Measurements from ENCODE around the gene NARS2.

NARS2 gene

GRCh38 chr11:78427615-78428265, 146.9 kb downstream of the NARS2 start:
- no peak overlapping the region for H3K4me3 ChIP-seq (replicated peaks in 1 of 2; ENCODE audit: low read depth in 2 of 2, low read length in 2 of 2)
- DNase-seq (ENCODE audit: low read depth in 2 of 2): no peak

DNA sequence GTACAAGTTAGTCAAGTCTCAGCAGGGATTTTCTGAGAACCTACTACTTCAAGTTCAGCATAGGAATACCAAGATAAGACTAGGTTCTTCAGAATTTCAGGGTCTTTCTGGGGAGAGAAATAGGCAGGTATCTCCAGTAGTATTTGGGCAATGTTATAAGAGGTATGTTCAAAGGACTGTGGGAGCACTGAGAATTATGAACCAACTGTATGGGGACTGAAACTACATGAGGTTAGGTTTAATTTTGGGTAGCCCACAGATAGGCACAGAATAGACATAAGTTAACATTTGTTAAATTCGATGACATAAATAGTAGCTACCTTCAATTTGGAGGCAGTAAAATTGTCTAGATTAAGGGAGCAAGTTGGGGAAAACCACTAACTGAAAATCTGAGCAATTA, 147.8 kb downstream of the NARS2 start:
- no peak for DNase-seq (ENCODE audit: low read depth in 2 of 2)
- H3K4me3 ChIP-seq (replicated peaks in 1 of 2; ENCODE audit: low read depth in 2 of 2, low read length in 2 of 2): no peak overlapping the region
- TF ChIP-seq, protein P1, sequence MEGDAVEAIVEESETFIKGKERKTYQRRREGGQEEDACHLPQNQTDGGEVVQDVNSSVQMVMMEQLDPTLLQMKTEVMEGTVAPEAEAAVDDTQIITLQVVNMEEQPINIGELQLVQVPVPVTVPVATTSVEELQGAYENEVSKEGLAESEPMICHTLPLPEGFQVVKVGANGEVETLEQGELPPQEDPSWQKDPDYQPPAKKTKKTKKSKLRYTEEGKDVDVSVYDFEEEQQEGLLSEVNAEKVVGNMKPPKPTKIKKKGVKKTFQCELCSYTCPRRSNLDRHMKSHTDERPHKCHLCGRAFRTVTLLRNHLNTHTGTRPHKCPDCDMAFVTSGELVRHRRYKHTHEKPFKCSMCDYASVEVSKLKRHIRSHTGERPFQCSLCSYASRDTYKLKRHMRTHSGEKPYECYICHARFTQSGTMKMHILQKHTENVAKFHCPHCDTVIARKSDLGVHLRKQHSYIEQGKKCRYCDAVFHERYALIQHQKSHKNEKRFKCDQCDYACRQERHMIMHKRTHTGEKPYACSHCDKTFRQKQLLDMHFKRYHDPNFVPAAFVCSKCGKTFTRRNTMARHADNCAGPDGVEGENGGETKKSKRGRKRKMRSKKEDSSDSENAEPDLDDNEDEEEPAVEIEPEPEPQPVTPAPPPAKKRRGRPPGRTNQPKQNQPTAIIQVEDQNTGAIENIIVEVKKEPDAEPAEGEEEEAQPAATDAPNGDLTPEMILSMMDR (IDR thresholded peaks at IDR 0.05; ENCODE audit: low read depth, low read length): no peak

More at GRCh38 chr11:78427615-78428265, 146.9 kb downstream of the NARS2 start:
- TF ChIP-seq, protein P1 (IDR thresholded peaks at IDR 0.05; ENCODE audit: low read depth, low read length): no peak

DNA sequence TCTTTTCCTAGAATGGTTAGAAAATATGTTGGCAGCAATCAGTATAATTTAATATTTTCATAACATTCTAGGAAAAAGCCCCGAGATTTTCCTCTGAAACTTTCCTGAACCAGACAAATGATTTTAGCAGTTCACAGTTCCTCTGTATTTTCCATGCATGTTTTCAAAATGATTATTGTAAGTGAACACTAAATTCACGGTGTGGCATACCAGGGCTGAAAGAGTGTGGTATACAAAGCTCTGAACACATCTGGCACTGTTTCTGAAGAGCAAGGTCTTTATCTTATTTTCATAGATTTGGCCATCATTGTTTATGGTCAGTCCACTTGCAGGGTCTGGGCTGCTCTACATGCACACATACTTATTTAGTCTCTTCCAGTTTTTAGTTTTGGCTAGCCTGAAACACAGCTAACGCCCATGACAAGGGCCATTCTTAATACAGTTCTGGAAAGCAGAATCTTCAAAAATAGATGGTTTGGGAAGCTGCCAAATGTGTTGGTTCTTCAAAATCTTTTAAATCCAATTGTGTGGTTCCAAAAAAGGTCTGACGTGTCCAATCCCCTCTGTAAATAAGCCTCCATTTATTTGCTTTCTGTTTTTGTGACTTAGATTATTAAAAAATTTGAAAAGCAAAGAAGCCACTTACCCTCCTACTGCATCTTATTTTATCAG, 149.1 kb downstream of the NARS2 start:
- TF ChIP-seq, protein P1 (IDR thresholded peaks at IDR 0.05; ENCODE audit: low read depth, low read length): no peak
- H3K4me3 ChIP-seq (replicated peaks in 1 of 2; ENCODE audit: low read depth in 2 of 2, low read length in 2 of 2): no peak overlapping the region
- no peak for DNase-seq (ENCODE audit: low read depth in 2 of 2)

DNA sequence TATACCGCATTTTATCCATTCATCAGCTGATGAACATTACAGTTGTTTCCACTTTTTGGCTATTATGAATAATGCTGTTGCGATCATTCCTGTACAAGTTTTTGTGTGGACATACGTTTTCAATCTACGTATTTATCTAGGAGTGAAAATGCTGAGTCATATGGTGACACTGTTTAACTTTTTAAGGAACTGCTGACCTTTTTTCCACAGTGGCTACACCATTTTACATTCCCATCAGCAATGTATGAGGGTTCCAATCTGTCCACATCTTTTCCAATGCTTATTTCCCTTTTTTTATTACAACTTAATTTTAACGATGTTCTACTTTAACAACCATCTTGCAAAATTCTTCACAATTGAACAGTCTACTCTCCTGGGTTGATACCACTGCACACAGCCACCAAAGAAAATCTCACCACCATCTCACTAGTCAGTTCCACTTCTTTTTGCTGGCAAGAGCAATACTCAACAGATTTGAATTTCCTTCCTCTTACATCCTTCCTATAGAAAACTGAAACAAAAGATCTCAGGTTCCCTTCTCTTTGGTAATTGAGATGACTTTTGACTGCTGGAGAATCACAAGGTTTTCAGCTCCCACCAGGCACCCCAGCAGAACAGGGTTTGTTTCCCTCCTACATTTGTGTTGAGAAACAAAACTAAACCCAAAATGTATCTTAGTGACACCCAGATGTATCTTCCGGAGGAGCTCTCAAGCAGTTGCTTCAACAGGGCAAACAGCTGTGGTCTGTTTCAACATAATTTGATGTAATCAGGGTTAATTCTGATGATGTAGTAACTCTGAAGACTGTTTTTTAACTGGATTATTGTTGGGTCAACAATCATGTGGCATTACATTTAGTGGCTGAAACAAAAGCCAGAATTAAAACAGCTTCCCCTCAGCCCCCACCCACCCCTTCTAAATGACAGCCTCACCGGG, 150.1 kb downstream of the NARS2 start:
- TF ChIP-seq, protein P1 (IDR thresholded peaks at IDR 0.05; ENCODE audit: low read depth, low read length): no peak
- peak; percentile 63 to 70 for DNase-seq (ENCODE audit: low read depth in 2 of 2)
- H3K4me3 ChIP-seq (replicated peaks in 1 of 2; ENCODE audit: low read depth in 2 of 2, low read length in 2 of 2): no peak overlapping the region

DNA sequence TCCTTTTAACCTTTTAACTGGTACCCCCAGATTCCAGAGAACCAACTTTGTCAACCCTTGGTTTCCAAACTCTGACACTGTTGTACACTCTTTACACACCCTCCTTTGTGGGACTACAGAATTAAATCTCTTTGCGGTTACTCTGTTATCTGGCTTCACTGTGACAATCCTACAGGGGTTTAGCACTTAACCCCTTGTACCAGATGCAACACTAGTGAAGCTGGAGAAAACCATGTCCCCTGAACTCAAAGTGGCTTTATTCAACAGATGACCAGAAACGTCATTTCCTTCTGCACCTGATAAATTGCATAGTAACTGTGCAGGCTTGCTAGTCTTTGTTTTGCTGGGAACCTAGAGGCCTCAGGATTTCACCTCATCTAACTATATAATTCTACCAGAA, 151.4 kb downstream of the NARS2 start:
- H3K4me3 ChIP-seq (replicated peaks in 1 of 2; ENCODE audit: low read depth in 2 of 2, low read length in 2 of 2): no peak overlapping the region
- TF ChIP-seq, protein P1 (IDR thresholded peaks at IDR 0.05; ENCODE audit: low read depth, low read length): no peak
- DNase-seq (ENCODE audit: low read depth in 2 of 2): no peak

DNA sequence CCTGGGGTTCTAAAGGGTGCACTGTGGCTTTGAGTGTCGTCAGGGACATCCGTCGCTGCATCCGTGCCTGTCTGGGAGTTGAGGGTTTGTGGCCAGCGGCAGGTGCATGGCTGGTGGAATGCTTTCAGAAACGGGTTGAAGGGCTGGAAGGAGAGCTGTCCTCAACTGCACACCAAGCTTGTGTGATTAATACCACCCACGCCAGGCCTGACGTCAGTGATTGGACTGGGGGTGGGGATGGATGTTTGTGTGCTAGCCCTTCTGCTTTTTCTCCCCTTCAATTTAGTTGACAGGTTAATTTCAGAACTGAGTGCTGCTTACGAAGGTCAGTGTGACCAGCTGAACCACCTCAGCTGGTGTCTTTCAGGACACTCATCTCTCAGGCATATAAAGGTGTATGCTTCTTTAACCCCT, 153.9 kb downstream of the NARS2 start:
- peak; percentile 58 to 76 for DNase-seq (ENCODE audit: low read depth in 2 of 2)
- TF ChIP-seq, protein P1 (IDR thresholded peaks at IDR 0.05; ENCODE audit: low read depth, low read length): no peak
- H3K4me3 ChIP-seq (replicated peaks in 1 of 2; ENCODE audit: low read depth in 2 of 2, low read length in 2 of 2): no peak overlapping the region

All from cardiac fibroblast (primary cell).